Measurements from ENCODE around the gene DFFA. TPM values are rescaled to one million over a fixed set of nuclear protein-coding genes. Genes with fewer than 3 reads are reported as not detected.
A peak's percentile ranks its signal among the peaks of the same experiment; 100 is the strongest.

DFFA gene
- total and polyA plus RNA-seq, 9 of the 15 experiments (the other 6 are each of a cell fraction or from before 2014, with no cell fraction given): 39.6 to 74.8 (median 59.2) TPM

DNA sequence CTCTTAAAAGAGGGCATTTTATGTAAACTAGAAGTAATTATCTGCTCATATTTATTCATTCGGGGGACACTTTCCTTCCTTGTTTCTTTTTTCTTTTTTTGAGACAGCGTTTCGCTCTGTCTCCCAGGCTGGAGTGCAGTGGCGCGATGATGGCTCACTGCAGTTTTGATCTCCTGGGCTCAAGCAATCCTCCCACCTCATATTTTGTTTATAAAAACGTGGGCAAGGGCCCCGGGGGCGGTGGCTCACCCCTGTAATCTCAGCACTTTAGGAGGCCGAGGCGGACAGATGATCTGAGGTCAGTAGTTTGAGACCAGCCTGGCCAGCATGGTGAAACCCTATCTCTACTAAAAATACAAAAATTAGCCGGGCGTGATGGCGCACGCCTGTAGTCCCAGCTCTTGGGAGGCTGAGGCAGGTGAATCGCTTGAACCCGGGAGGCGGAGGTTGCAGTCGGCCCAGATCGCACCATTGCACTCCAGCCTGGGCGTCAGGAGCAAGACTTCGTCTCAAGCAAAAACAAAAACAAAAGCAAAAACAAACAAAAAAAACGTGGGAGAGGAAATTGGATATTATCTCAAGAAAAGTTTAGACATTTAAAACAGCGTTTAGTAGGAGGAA lies 926 bp upstream of the DFFA start (continued):
- TF ChIP-seq ZNF79 (CRISPR knock-in tag; IDR thresholded peaks at IDR 0.05; ENCODE audit: low read depth): no peak
- no peak for TF ChIP-seq ZNF408 (CRISPR knock-in tag; IDR thresholded peaks at IDR 0.05; ENCODE audit: low read depth)
- TF ChIP-seq HDAC2 (IDR thresholded peaks at IDR 0.05): 0 out of 2 replicates have a peak, but pooled peaks have one; percentile 28
- no peak for TF ChIP-seq NR4A1 (CRISPR knock-in tag; IDR thresholded peaks at IDR 0.05)
- no peak for TF ChIP-seq NR4A1 (tag; IDR thresholded peaks at IDR 0.05)
- TF ChIP-seq, protein P1, sequence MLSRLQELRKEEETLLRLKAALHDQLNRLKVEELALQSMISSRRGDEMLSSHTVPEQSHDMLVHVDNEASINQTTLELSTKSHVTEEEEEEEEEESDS (CRISPR knock-in tag; IDR thresholded peaks at IDR 0.05): no peak
- no peak for TF ChIP-seq ZNF217 (CRISPR knock-in tag; IDR thresholded peaks at IDR 0.05)
- TF ChIP-seq ATF7 (IDR thresholded peaks at IDR 0.05): no peak
- TF ChIP-seq HNRNPH1 (optimal IDR thresholded peaks at IDR 0.05; ENCODE audit: low read depth, low read length): no peak
- TF ChIP-seq, protein P2, sequence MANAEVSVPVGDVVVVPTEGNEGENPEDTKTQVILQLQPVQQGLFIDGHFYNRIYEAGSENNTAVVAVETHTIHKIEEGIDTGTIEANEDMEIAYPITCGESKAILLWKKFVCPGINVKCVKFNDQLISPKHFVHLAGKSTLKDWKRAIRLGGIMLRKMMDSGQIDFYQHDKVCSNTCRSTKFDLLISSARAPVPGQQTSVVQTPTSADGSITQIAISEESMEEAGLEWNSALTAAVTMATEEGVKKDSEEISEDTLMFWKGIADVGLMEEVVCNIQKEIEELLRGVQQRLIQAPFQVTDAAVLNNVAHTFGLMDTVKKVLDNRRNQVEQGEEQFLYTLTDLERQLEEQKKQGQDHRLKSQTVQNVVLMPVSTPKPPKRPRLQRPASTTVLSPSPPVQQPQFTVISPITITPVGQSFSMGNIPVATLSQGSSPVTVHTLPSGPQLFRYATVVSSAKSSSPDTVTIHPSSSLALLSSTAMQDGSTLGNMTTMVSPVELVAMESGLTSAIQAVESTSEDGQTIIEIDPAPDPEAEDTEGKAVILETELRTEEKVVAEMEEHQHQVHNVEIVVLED (CRISPR knock-in tag; IDR thresholded peaks at IDR 0.05): no peak
- TF ChIP-seq, protein P3, sequence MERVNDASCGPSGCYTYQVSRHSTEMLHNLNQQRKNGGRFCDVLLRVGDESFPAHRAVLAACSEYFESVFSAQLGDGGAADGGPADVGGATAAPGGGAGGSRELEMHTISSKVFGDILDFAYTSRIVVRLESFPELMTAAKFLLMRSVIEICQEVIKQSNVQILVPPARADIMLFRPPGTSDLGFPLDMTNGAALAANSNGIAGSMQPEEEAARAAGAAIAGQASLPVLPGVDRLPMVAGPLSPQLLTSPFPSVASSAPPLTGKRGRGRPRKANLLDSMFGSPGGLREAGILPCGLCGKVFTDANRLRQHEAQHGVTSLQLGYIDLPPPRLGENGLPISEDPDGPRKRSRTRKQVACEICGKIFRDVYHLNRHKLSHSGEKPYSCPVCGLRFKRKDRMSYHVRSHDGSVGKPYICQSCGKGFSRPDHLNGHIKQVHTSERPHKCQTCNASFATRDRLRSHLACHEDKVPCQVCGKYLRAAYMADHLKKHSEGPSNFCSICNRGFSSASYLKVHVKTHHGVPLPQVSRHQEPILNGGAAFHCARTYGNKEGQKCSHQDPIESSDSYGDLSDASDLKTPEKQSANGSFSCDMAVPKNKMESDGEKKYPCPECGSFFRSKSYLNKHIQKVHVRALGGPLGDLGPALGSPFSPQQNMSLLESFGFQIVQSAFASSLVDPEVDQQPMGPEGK (CRISPR knock-in tag; IDR thresholded peaks at IDR 0.05; ENCODE audit: borderline replicate concordance): no peak
- TF ChIP-seq, protein P4, sequence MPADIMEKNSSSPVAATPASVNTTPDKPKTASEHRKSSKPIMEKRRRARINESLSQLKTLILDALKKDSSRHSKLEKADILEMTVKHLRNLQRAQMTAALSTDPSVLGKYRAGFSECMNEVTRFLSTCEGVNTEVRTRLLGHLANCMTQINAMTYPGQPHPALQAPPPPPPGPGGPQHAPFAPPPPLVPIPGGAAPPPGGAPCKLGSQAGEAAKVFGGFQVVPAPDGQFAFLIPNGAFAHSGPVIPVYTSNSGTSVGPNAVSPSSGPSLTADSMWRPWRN (IDR thresholded peaks at IDR 0.05; ENCODE audit: low read depth): no peak
- TF ChIP-seq LCOR (CRISPR knock-in tag; IDR thresholded peaks at IDR 0.05): no peak
- no peak for TF ChIP-seq HDAC8 (tag; IDR thresholded peaks at IDR 0.05)
- TF ChIP-seq EGR1 (conservative IDR thresholded peaks at IDR 0.05): peak; percentile 96
- TF ChIP-seq CBX2 (IDR thresholded peaks at IDR 0.05; ENCODE audit: insufficient read depth, low read length, poor library complexity, severe bottlenecking): no peak
- no peak for TF ChIP-seq ATF1 (CRISPR knock-in tag; IDR thresholded peaks at IDR 0.05)
- no peak for TF ChIP-seq ATF1 (tag; IDR thresholded peaks at IDR 0.05)
- TF ChIP-seq, protein P5, sequence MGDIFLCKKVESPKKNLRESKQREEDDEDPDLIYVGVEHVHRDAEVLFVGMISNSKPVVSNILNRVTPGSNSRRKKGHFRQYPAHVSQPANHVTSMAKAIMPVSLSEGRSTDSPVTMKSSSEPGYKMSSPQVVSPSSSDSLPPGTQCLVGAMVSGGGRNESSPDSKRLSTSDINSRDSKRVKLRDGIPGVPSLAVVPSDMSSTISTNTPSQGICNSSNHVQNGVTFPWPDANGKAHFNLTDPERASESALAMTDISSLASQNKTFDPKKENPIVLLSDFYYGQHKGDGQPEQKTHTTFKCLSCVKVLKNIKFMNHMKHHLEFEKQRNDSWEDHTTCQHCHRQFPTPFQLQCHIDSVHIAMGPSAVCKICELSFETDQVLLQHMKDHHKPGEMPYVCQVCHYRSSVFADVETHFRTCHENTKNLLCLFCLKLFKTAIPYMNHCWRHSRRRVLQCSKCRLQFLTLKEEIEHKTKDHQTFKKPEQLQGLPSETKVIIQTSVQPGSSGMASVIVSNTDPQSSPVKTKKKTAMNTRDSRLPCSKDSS (IDR thresholded peaks at IDR 0.05; ENCODE audit: low read depth, partially characterized antibody): no peak
- TF ChIP-seq TAL1 (IDR thresholded peaks at IDR 0.05): no peak
- no peak for TF ChIP-seq SAFB2 (IDR thresholded peaks at IDR 0.05; ENCODE audit: borderline replicate concordance, low read depth, low read length, severe bottlenecking)
- no peak for TF ChIP-seq GABPB1 (CRISPR knock-in tag; IDR thresholded peaks at IDR 0.05)
- peak; percentile 71 for TF ChIP-seq NFRKB (IDR thresholded peaks at IDR 0.05; ENCODE audit: low read depth)
- TF ChIP-seq DPF2 (IDR thresholded peaks at IDR 0.05): peak; percentile 60; the same call in 1 of the 2 replicates
- no peak for TF ChIP-seq JUN (IDR thresholded peaks at IDR 0.05; ENCODE audit: borderline replicate concordance, low read depth, low read length)
- TF ChIP-seq JUN (CRISPR knock-in tag; IDR thresholded peaks at IDR 0.05; ENCODE audit: borderline replicate concordance): no peak

All from K562 (cell line).